K562 (cell line): ENCODE data around the gene RNF224.

Experiments used
- ATF3 ChIP-seq, 2 experiments: fragments of 450-650 bp in 1 of 2; sonication (generic) in 1 of 2; formaldehyde crosslinking in 1 of 2; IDR thresholded peaks in 1 of 2; conservative IDR thresholded peaks in 1 of 2; 2 replicates each; pipeline versions ENCODE4 v1.6.1 to v1.8.1; 2016 to 2023; ENCODE audit warnings: mild to moderate bottlenecking in 2 of 2, moderate library complexity in 2 of 2, inconsistent platforms in 1 of 2, missing genetic modification reagents in 1 of 2
- ELK1 ChIP-seq: sonication (generic); formaldehyde crosslinking; IDR thresholded peaks from 2 replicates; pipeline ENCODE4 v1.8.1; 2022; ENCODE audit warnings: missing genetic modification reagents
- KDM4B ChIP-seq, 2 experiments: fragments of 450-650 bp in 1 of 2; sonication (generic) in 1 of 2; IDR thresholded peaks; 2 replicates each; pipeline ENCODE4 v1.6.1; 2016 to 2017; ENCODE audit warnings: borderline replicate concordance in 2 of 2, antibody characterized with exemption in 1 of 2, low read depth in 1 of 2, mild to moderate bottlenecking in 1 of 2
- MYNN ChIP-seq, 2 experiments: sonication (generic); formaldehyde crosslinking in 1 of 2; IDR thresholded peaks; 2 replicates each; pipeline versions ENCODE4 v1.5.0 to v1.6.1; 2016 to 2020; ENCODE audit warnings: antibody characterized with exemption in 1 of 2, missing genetic modification reagents in 1 of 2
- TBL1XR1 ChIP-seq, 2 experiments: IDR thresholded peaks; 2 replicates each; pipeline ENCODE4 v1.6.1; 2012; ENCODE audit warnings: improper control_type of control experiment in 2 of 2, low read length in 2 of 2, mild to moderate bottlenecking in 1 of 2
- USF2 ChIP-seq: sonication (generic); formaldehyde crosslinking; IDR thresholded peaks from 2 replicates; pipeline ENCODE4 v1.5.0; 2020; ENCODE audit warnings: missing genetic modification reagents

GRCh38 chr9:137192859-137193258, 34.4 kb upstream of the RNF224 start:
- no peak for TF ChIP-seq USF2
- no peak for TF ChIP-seq ELK1 (CRISPR knock-in tag)
- TF ChIP-seq TBL1XR1 (IDR thresholded peaks at IDR 0.05; ENCODE audit: low read length in 2 of 2), result no peak
- TF ChIP-seq ATF3 (IDR thresholded peaks at IDR 0.05), result no peak
- TF ChIP-seq ATF3 (CRISPR knock-in tag; conservative IDR thresholded peaks at IDR 0.05), result no peak
- no peak for TF ChIP-seq KDM4B (IDR thresholded peaks at IDR 0.05; ENCODE audit: borderline replicate concordance in 2 of 2, low read depth in 1 of 2)
- TF ChIP-seq MYNN (IDR thresholded peaks at IDR 0.05), result no peak
- no peak for TF ChIP-seq MYNN (CRISPR knock-in tag; IDR thresholded peaks at IDR 0.05)
